ENCODE measurements around the gene ENTPD7.
"Not testable (repeated sequence)": the region's sequence is repeated elsewhere in the genome, so short reads cannot be mapped to it uniquely, and the experiment has no call there.

The ENTPD7 gene

GRCh38 chr10:99623919-99624318, 35.4 kb upstream of the ENTPD7 start:
- Histone ChIP-seq H3K9me3 (no peaks in the 10 kb centered on the region), H3K36me3 (no peaks in the 10 kb centered on the region), H3K27me3 (no peaks in the 10 kb centered on the region), H3K4me3 (ENCODE audit: low read depth, low read length) (no peak overlapping the region), H3K4me1 (no peaks in the 10 kb centered on the region)
- no peak for TF ChIP-seq CTCF (IDR thresholded peaks at IDR 0.05; ENCODE audit: low read depth, low read length)
- no peak for DNase-seq

DNA sequence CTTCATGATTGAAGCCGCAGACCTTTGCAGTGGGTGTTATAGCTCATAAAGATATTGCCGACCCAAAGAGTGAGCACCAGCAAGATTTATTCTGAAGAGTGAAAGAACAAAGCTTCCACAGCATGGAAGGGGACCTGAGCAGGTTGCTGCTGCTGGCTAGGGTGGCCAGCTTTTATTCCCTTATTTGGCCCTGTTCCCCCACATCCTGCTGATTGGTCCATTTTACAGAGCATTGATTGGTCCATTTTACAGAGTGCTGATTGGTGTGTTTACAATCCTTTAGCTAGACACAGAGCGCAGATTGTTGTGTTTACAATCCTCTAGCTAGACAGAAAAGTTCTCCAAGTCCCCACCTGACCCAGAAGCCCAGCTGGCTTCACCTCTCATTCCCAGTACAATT, 34.2 kb upstream of the ENTPD7 start:
- H3K36me3 ChIP-seq; H3K4me3 ChIP-seq (ENCODE audit: low read depth, low read length); H3K9me3 ChIP-seq; H3K4me1 ChIP-seq; H3K27me3 ChIP-seq; DNase-seq: not testable (repeated sequence)

DNA sequence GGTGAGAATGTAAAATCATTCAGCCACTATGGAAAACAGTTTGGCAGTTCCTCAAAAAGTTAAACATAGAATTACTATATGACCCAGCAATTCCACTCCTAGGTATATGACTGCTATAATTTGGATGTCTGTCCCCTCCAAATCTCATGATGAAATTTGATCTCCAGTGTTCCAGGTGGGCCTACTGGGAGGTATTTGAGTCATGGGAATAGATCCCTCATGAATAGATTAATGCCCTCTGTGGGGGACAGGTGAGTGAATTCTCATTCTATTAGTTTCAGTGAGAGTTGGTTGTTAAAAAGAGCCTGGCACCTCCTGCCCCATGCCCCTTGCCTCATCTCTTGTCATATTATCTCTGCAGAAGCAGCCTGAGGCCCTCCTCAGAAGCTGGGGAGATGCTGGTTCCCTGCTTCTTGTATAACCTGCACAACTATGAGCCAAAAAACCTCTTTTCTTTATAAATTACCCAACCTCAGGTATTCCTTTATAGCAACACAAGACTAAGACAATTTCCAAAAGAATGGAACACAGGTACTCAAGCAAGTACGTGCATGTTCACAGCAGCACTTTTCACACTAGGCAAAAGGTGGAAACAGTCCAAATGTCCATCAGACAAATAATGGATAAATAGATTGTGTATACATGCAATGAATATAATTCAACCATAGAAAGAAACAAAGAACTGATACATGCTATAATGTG, 30.2 kb upstream of the ENTPD7 start:
- H3K36me3 ChIP-seq, result no peaks in the 10 kb centered on the region
- H3K9me3 ChIP-seq, result no peaks in the 10 kb centered on the region
- H3K4me1 ChIP-seq, result no peaks in the 10 kb centered on the region
- no peak for DNase-seq
- H3K4me3 ChIP-seq (ENCODE audit: low read depth, low read length), result no peak overlapping the region
- no peaks in the 10 kb centered on the region for H3K27me3 ChIP-seq
- TF ChIP-seq CTCF (IDR thresholded peaks at IDR 0.05; ENCODE audit: low read depth, low read length), result no peak

GRCh38 chr10:99629625-99629978, 29.7 kb upstream of the ENTPD7 start:
- H3K27me3 ChIP-seq, result no peaks in the 10 kb centered on the region
- no peaks in the 10 kb centered on the region for H3K4me1 ChIP-seq
- no peak overlapping the region for H3K4me3 ChIP-seq (ENCODE audit: low read depth, low read length)
- no peak for TF ChIP-seq CTCF (IDR thresholded peaks at IDR 0.05; ENCODE audit: low read depth, low read length)
- no peak for DNase-seq
- no peaks in the 10 kb centered on the region for H3K36me3 ChIP-seq
- H3K9me3 ChIP-seq, result no peaks in the 10 kb centered on the region

DNA sequence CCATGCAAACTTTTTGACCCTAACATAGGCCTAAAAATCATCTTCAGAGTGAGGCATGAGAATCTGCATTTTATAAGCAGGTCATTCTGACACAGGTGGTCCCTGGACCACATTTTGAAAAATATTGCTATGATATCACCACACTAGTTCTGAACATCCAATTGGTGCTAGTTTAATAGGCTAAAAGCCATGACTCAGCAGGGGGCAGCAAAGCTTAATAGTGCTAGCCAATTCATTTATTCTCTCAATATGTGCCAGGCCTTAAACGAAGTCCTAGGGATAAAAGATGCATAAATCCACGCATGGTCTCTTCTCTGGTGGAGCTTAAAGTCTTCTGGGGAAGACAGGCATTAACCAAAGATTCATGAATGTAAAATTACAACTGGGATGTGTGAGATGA, 28.9 kb upstream of the ENTPD7 start:
- no peak overlapping the region for H3K4me3 ChIP-seq (ENCODE audit: low read depth, low read length)
- H3K9me3 ChIP-seq, result no peaks in the 10 kb centered on the region
- no peaks in the 10 kb centered on the region for H3K27me3 ChIP-seq
- peak; percentile 68 for TF ChIP-seq CTCF (IDR thresholded peaks at IDR 0.05; ENCODE audit: low read depth, low read length)
- H3K4me1 ChIP-seq, result no peaks in the 10 kb centered on the region
- H3K36me3 ChIP-seq, result no peaks in the 10 kb centered on the region
- DNase-seq, result peak; percentile 58

DNA sequence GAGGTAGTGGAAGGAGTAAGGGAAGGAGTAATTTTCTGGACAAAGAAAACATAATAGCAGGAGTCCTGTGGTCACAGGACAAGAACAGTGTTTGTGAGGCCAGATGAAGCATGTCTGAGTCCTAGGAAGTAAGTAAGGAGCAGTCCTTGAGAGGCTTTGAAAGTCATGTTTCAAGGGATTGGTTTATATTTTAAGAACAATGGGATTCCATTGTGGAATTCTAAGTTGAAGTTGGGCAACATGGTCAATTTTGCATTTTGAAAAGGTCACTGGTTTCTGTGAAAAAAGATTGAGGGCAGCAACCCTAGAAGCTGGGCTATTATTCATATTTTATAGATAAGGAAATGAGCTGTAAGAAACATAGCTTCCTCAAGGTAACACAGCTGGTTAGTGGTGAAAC, 28.3 kb upstream of the ENTPD7 start:
- Histone ChIP-seq H3K4me1 (no peaks in the 10 kb centered on the region), H3K9me3 (no peaks in the 10 kb centered on the region), H3K27me3 (no peaks in the 10 kb centered on the region), H3K36me3 (no peaks in the 10 kb centered on the region), H3K4me3 (ENCODE audit: low read depth, low read length) (no peak overlapping the region)
- no peak for DNase-seq
- no peak for TF ChIP-seq CTCF (IDR thresholded peaks at IDR 0.05; ENCODE audit: low read depth, low read length)

DNA sequence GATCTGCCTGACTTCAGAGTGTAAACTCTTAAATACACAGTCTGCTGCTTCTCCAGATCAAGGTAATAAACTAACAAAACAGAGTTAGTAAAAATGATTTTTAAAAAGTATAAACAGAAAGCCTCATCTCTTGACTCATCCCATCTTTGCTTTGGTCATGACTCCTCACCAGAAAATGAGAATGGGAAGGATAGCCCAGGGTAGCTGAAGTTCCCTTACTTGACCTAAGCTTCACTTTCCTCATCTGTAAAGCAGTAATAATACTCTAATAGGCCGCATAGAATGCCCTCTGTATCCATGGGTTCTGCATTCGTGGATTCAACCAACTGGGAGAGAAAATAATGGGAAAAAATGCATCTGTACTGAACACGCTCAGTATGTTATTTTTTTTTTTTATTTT, 27.8 kb upstream of the ENTPD7 start:
- H3K27me3 ChIP-seq, result no peaks in the 10 kb centered on the region
- H3K4me3 ChIP-seq (ENCODE audit: low read depth, low read length), result no peak overlapping the region
- H3K9me3 ChIP-seq, result no peaks in the 10 kb centered on the region
- no peak for DNase-seq
- no peaks in the 10 kb centered on the region for H3K36me3 ChIP-seq
- no peak for TF ChIP-seq CTCF (IDR thresholded peaks at IDR 0.05; ENCODE audit: low read depth, low read length)
- H3K4me1 ChIP-seq, result no peaks in the 10 kb centered on the region

Measured in BE2C (cell line).